ENCODE measurements around the gene MUTYH.

MUTYH gene

GRCh38 chr1:45314266-45314665 is 26.0 kb downstream of the MUTYH start:
- H3K27ac ChIP-seq = no peak overlapping the region
- H3K4me1 ChIP-seq = no peaks in the 10 kb centered on the region

GRCh38 chr1:45306905-45307304 is 33.3 kb downstream of the MUTYH start:
- Histone ChIP-seq H3K4me2 (ENCODE audit: low read length) (no peak overlapping the region), H3K79me2 (no peaks in the 10 kb centered on the region), H3K9me3 (ENCODE audit: control insufficient read depth, low read length) (no peaks in the 10 kb centered on the region), H2AFZ (no peak overlapping the region), H3K27me3 (ENCODE audit: control insufficient read depth, insufficient read depth, low read length) (no peaks in the 10 kb centered on the region), H3K27ac (no peak overlapping the region), H3K9ac (no peak overlapping the region), H3K4me1 (peaks cover 3% of the 10 kb centered on the region), H3K4me3 (ENCODE audit: low read depth, low read length) (no peak overlapping the region), H3K36me3 (ENCODE audit: control insufficient read depth, insufficient read depth, low read length) (no peaks in the 10 kb centered on the region)
- no peak for TF ChIP-seq CTCF (IDR thresholded peaks at IDR 0.05)

More at GRCh38 chr1:45314266-45314665, 26.0 kb downstream of the MUTYH start:
- no peaks in the 10 kb centered on the region for H3K9me3 ChIP-seq (ENCODE audit: control insufficient read depth, low read length)
- H3K4me2 ChIP-seq (ENCODE audit: low read length) = no peak overlapping the region
- H3K27me3 ChIP-seq (ENCODE audit: control insufficient read depth, insufficient read depth, low read length) = no peaks in the 10 kb centered on the region
- no peaks in the 10 kb centered on the region for H3K79me2 ChIP-seq
- no peak overlapping the region for H2AFZ ChIP-seq
- no peaks in the 10 kb centered on the region for H3K36me3 ChIP-seq (ENCODE audit: control insufficient read depth, insufficient read depth, low read length)
- no peak overlapping the region for H3K9ac ChIP-seq
- TF ChIP-seq CTCF (IDR thresholded peaks at IDR 0.05) = no peak
- no peak overlapping the region for H3K4me3 ChIP-seq (ENCODE audit: low read depth, low read length)

- no peaks in the 10 kb centered on the region for H3K36me3 ChIP-seq (ENCODE audit: control insufficient read depth, insufficient read depth, low read length)
- H3K27ac ChIP-seq = no peak overlapping the region
- no peaks in the 10 kb centered on the region for H3K79me2 ChIP-seq
- peaks cover 3% of the 10 kb centered on the region for H3K4me1 ChIP-seq
- H3K4me3 ChIP-seq (ENCODE audit: low read depth, low read length) = no peak overlapping the region
- H3K27me3 ChIP-seq (ENCODE audit: control insufficient read depth, insufficient read depth, low read length) = no peaks in the 10 kb centered on the region
- no peak overlapping the region for H2AFZ ChIP-seq
- no peak overlapping the region for H3K4me2 ChIP-seq (ENCODE audit: low read length)
- TF ChIP-seq CTCF (IDR thresholded peaks at IDR 0.05) = no peak
- no peaks in the 10 kb centered on the region for H3K9me3 ChIP-seq (ENCODE audit: control insufficient read depth, low read length)
- no peak overlapping the region for H3K9ac ChIP-seq
Observed at GRCh38 chr1:45306319-45306718, 33.9 kb downstream of the MUTYH start.

GRCh38 chr1:45305231-45305630 is 35.0 kb downstream of the MUTYH start:
- Histone ChIP-seq H3K4me3 (ENCODE audit: low read depth, low read length) (no peak overlapping the region), H3K27ac (peak overlapping the region; percentile 91), H3K27me3 (ENCODE audit: control insufficient read depth, insufficient read depth, low read length) (no peaks in the 10 kb centered on the region), H3K36me3 (ENCODE audit: control insufficient read depth, insufficient read depth, low read length) (no peaks in the 10 kb centered on the region), H2AFZ (no peak overlapping the region), H3K4me2 (ENCODE audit: low read length) (no peak overlapping the region), H3K9ac (no peak overlapping the region), H3K9me3 (ENCODE audit: control insufficient read depth, low read length) (no peaks in the 10 kb centered on the region), H3K4me1 (peaks cover 3% of the 10 kb centered on the region), H3K79me2 (no peaks in the 10 kb centered on the region)
- no peak for TF ChIP-seq CTCF (IDR thresholded peaks at IDR 0.05)

- Histone ChIP-seq H3K4me2 (ENCODE audit: low read length) (peak overlapping the region; percentile 76), H3K9ac (peak overlapping the region; percentile 35), H3K27ac (peak overlapping the region; percentile 91), H3K4me3 (ENCODE audit: low read depth, low read length) (peak overlapping the region; percentile 61), H3K9me3 (ENCODE audit: control insufficient read depth, low read length) (no peaks in the 10 kb centered on the region), H3K27me3 (ENCODE audit: control insufficient read depth, insufficient read depth, low read length) (no peaks in the 10 kb centered on the region), H3K4me1 (peaks cover 3% of the 10 kb centered on the region), H2AFZ (peak overlapping the region; percentile 86), H3K79me2 (no peaks in the 10 kb centered on the region), H3K36me3 (ENCODE audit: control insufficient read depth, insufficient read depth, low read length) (no peaks in the 10 kb centered on the region)
- TF ChIP-seq CTCF (IDR thresholded peaks at IDR 0.05) = no peak
Observed at GRCh38 chr1:45304311-45305081, 35.7 kb downstream of the MUTYH start.
